ENCODE measurements around the gene HOXD10.
A peak's percentile ranks its signal among the peaks of the same experiment; 100 is the strongest.

HOXD10 gene

DNA sequence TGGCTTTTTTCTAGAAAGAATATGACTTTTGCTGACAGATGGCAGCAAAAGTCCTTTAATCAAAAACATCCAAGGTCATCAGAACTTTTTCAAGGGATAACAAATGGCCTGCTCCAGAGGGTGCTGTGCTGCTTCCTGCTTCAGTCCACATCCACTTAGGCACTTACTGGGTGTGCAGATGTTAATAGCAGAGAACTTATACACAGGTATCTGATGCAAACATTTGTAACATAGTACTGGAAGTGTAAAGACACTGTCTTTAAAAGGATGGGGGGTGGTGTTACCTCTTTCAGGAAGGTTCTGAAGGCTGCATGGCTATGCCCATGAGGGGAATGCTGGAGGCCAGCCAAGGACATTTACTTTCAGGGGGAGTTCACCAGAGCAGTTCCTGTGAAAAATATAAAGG, 18.5 kb downstream of the HOXD10 start:
- H3K27me3 ChIP-seq (ENCODE audit: control insufficient read depth in 5 of 5, insufficient read depth in 4 of 5, low read length in 5 of 5), result peaks cover 0 to 49% (median 6%) of the 10 kb centered on the region in 5 donors
- peak overlapping the region in 1 of 5 donors; percentile 44 for H3K4me3 ChIP-seq (ENCODE audit: low read depth in 1 of 5, low read length in 5 of 5)
- H3K36me3 ChIP-seq (ENCODE audit: control insufficient read depth in 5 of 5, insufficient read depth in 5 of 5, low read length in 5 of 5), result no peaks in the 10 kb centered on the region
- peak overlapping the region; percentile 91 for H3K27ac ChIP-seq (ENCODE audit: low read depth, low read length)
- no peaks in the 10 kb centered on the region for H3K9me3 ChIP-seq (ENCODE audit: control insufficient read depth in 5 of 5, low read length in 5 of 5)
- no peak overlapping the region for H3K9ac ChIP-seq (ENCODE audit: low read length in 5 of 5)
- H3K4me1 ChIP-seq (ENCODE audit: control insufficient read depth in 5 of 5, insufficient read depth in 5 of 5, low read length in 5 of 5), result peaks cover 3 to 69% (median 62%) of the 10 kb centered on the region in 5 donors

DNA sequence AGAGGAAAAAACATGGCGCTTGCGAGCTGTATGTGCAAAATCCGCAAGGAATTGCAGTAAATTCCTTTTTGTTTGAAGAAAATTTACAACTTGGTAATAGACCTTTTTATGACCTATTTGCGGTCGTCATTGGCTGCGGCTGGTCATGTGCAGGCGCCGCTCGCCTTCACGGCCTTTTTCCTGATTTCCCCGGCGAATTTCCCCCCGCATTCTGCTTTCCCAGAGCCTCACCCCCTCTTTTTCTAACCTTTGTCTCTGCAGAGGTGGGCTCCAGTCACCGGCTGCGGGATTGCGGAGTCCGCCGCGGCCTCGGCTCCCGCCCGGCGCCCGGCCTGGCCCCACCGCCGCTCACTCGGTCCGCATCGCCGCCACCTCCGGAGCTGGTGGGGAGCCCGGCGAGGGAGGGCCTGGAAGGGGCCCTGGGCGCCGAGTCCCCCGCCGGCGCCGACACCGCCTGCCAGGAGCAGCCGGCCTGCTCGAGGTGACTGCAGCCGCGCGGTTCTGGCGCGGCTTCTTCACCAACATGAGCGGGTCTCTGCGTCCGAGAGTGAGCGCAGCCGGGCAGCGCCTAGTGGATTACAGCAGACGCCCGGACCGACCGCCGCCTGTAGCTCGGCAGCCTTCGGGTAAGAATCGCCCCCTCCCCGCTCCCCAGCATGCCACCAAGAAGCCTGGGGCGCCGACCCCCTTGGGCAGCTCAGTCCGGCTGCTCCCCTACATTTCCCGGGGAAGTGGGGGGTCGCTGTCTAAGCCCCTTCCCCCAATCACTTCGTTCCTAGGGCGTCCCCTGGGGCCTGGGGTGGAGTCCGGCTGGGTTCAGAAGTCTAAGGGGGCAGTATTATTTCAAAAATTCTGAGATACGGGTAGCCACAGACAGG, 20.0 kb downstream of the HOXD10 start:
- H3K27me3 ChIP-seq (ENCODE audit: control insufficient read depth in 5 of 5, insufficient read depth in 4 of 5, low read length in 5 of 5), result peaks cover 0 to 56% (median 5%) of the 10 kb centered on the region in 5 donors
- H3K4me3 ChIP-seq (ENCODE audit: low read depth in 1 of 5, low read length in 5 of 5), result peak overlapping the region; percentile 64 to 88 (median 80)
- peak overlapping the region; percentile 71 to 86 (median 74) for H3K9ac ChIP-seq (ENCODE audit: low read length in 5 of 5)

DNA sequence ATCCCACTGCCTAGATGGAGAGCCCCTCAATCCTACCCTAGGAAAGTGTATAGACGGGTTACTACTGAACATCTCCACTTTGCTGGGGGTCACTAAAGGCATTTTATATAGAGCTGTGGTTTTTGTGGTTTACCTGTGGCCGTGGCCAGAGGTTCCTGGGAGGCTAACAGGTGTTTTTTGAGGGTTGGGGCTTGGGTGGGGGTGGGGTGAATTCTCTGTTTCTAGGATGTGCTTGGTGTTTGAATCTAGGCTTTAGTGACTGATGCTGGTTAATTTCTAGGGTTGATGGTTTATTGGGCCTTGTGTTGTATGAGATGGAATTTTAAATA, 20.6 kb downstream of the HOXD10 start:
- peak overlapping the region; percentile 64 to 84 (median 79) for H3K4me3 ChIP-seq (ENCODE audit: low read depth in 1 of 5, low read length in 5 of 5)
- no peaks in the 10 kb centered on the region for H3K36me3 ChIP-seq (ENCODE audit: control insufficient read depth in 5 of 5, insufficient read depth in 5 of 5, low read length in 5 of 5)
- H3K4me1 ChIP-seq (ENCODE audit: control insufficient read depth in 5 of 5, insufficient read depth in 5 of 5, low read length in 5 of 5), result peaks cover 6 to 70% (median 67%) of the 10 kb centered on the region in 5 donors
- peaks cover 0 to 56% (median 5%) of the 10 kb centered on the region in 5 donors for H3K27me3 ChIP-seq (ENCODE audit: control insufficient read depth in 5 of 5, insufficient read depth in 4 of 5, low read length in 5 of 5)
- H3K9ac ChIP-seq (ENCODE audit: low read length in 5 of 5), result peak overlapping the region; percentile 71 to 86 (median 74)
- H3K9me3 ChIP-seq (ENCODE audit: control insufficient read depth in 5 of 5, low read length in 5 of 5), result no peaks in the 10 kb centered on the region
- H3K27ac ChIP-seq (ENCODE audit: low read depth, low read length), result peak overlapping the region; percentile 91

More for the DNA sequence above, 20.0 kb downstream of the HOXD10 start:
- Histone ChIP-seq H3K4me1 (ENCODE audit: control insufficient read depth in 5 of 5, insufficient read depth in 5 of 5, low read length in 5 of 5) (peaks cover 6 to 73% (median 68%) of the 10 kb centered on the region in 5 donors), H3K27ac (ENCODE audit: low read depth, low read length) (peak overlapping the region; percentile 91), H3K36me3 (ENCODE audit: control insufficient read depth in 5 of 5, insufficient read depth in 5 of 5, low read length in 5 of 5) (no peaks in the 10 kb centered on the region), H3K9me3 (ENCODE audit: control insufficient read depth in 5 of 5, low read length in 5 of 5) (no peaks in the 10 kb centered on the region)

DNA sequence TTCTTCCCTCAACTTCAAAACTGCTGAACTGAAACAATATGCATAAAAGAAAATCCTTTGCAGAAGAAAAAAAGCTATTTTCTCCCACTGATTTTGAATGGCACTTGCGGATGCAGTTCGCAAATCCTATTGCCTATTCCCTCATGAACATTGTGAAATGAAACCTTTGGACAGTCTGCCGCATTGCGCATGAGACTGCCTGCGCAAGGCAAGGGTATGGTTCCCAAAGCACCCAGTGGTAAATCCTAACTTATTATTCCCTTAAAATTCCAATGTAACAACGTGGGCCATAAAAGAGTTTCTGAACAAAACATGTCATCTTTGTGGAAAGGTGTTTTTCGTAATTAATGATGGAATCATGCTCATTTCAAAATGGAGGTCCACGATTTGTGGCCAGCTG, 21.3 kb downstream of the HOXD10 start:
- Histone ChIP-seq H3K27me3 (ENCODE audit: control insufficient read depth in 5 of 5, insufficient read depth in 4 of 5, low read length in 5 of 5) (peaks cover 0 to 57% (median 5%) of the 10 kb centered on the region in 5 donors), H3K4me1 (ENCODE audit: control insufficient read depth in 5 of 5, insufficient read depth in 5 of 5, low read length in 5 of 5) (peaks cover 6 to 71% (median 67%) of the 10 kb centered on the region in 5 donors), H3K27ac (ENCODE audit: low read depth, low read length) (peak overlapping the region; percentile 77), H3K9me3 (ENCODE audit: control insufficient read depth in 5 of 5, low read length in 5 of 5) (no peaks in the 10 kb centered on the region), H3K4me3 (ENCODE audit: low read depth in 1 of 5, low read length in 5 of 5) (peak overlapping the region in 4 of 5 donors; percentile 64 to 84 (median 80)), H3K36me3 (ENCODE audit: control insufficient read depth in 5 of 5, insufficient read depth in 5 of 5, low read length in 5 of 5) (no peaks in the 10 kb centered on the region), H3K9ac (ENCODE audit: low read length in 5 of 5) (peak overlapping the region in 3 of 5 donors; percentile 24 to 86 (median 79))

DNA sequence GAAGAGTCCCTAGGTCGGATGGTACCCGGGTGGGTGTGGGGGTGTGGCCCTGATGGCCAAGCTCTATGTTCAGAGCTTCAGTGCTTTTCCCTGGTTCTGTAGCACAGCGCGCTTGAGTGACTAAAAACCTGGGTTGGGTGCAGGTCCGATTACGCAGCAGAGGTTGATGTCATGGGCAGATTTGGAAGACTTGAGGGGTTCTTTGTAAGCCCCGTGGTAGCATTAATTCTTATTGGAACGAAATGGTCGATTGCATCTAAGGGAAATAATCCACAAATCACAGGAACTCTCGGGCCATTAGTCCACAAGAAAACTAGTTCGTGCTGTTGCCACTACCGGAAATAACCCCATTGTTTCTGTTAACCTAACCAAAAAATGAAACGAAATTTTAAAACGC, 21.9 kb downstream of the HOXD10 start:
- Histone ChIP-seq H3K4me3 (ENCODE audit: low read depth in 1 of 5, low read length in 5 of 5) (peak overlapping the region; percentile 48 to 84 (median 79)), H3K27ac (ENCODE audit: low read depth, low read length) (peak overlapping the region; percentile 77), H3K27me3 (ENCODE audit: control insufficient read depth in 5 of 5, insufficient read depth in 4 of 5, low read length in 5 of 5) (peaks cover 0 to 54% (median 5%) of the 10 kb centered on the region in 5 donors), H3K36me3 (ENCODE audit: control insufficient read depth in 5 of 5, insufficient read depth in 5 of 5, low read length in 5 of 5) (no peaks in the 10 kb centered on the region), H3K9me3 (ENCODE audit: control insufficient read depth in 5 of 5, low read length in 5 of 5) (no peaks in the 10 kb centered on the region), H3K9ac (ENCODE audit: low read length in 5 of 5) (peak overlapping the region in 3 of 5 donors; percentile 55 to 79 (median 63)), H3K4me1 (ENCODE audit: control insufficient read depth in 5 of 5, insufficient read depth in 5 of 5, low read length in 5 of 5) (peaks cover 6 to 70% (median 64%) of the 10 kb centered on the region in 5 donors)

DNA sequence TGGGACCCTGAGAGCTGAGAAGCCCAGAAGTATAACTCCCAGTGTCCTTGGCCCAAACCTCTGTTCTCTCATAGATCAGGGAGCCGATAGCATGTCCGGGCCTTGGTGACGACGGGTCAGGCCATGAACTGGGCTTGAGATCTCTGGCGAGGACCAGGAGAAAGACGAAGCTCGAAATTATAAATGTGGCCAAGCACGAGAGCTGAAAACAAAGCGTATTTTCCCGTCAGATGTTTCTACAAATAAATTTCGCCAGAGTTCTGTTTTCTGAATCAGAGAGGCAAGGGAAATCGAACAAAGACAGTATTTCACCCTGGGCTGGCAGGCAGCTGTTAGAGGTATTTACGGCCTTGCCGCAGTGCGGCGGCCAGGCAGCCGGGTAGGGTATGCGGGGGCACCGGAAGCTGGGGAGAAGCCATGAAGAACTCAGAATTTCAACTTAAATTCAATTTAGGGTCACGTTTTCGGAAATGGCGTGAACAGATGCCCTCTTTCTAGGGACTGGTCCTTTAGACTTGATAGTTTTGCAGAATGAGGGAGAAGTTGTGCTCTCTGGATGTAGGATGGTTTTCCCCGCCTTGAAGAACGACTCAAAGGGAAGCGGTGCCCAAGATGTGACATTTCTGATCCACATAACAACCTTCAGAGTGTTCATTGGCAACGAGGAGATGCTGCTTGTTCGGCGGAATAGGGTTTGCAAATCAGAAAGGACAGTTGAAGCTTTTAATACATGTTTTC, 22.5 kb downstream of the HOXD10 start:
- Histone ChIP-seq H3K4me3 (ENCODE audit: low read depth in 1 of 5, low read length in 5 of 5) (peak overlapping the region; percentile 48 to 84 (median 79)), H3K27me3 (ENCODE audit: control insufficient read depth in 5 of 5, insufficient read depth in 4 of 5, low read length in 5 of 5) (peaks cover 0 to 51% (median 5%) of the 10 kb centered on the region in 5 donors), H3K4me1 (ENCODE audit: control insufficient read depth in 5 of 5, insufficient read depth in 5 of 5, low read length in 5 of 5) (peaks cover 6 to 68% (median 64%) of the 10 kb centered on the region in 5 donors), H3K36me3 (ENCODE audit: control insufficient read depth in 5 of 5, insufficient read depth in 5 of 5, low read length in 5 of 5) (no peaks in the 10 kb centered on the region), H3K9ac (ENCODE audit: low read length in 5 of 5) (peak overlapping the region in 4 of 5 donors; percentile 32 to 79 (median 59)), H3K27ac (ENCODE audit: low read depth, low read length) (peak overlapping the region; percentile 77), H3K9me3 (ENCODE audit: control insufficient read depth in 5 of 5, low read length in 5 of 5) (no peaks in the 10 kb centered on the region)

DNA sequence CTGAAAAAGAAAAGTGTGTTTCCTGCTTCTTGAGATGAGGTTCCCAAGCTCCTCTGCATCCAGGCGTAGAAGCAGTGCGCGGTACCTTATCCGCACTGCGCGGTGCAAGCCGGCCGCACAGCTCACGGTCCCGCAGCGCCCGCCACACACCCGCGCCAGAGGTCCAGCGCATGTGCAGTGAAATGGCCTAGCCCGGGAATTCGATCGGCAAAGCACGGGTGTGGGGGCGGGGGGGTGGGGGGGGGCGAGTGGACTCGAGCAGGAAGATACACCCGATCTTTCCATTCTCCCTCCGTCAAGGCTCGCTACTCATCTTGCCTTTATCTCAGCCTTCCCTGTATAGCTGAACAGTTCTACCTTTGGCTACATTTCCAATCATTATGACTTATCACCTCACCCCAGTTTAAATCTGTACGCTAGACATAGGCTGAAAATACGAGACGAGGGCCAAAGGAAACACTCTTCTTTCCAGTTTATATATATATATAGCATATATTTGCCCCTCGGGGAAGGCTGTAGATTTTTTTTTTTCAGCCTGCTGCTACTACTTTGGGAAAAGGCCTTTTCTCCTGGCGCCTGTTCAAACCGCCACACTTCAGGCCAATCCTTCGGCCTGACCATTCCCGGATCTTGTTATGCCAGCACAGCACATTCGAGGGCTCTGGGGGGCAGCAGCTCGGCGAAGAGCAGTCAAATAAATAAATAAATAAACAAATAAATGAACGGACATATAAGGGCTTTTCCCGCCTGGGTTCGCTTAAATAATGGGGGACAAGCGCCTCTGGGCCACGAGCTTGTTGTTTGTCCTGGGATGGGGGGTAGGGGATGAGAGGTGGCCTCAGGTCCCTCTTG, 23.3 kb downstream of the HOXD10 start:
- H3K27ac ChIP-seq (ENCODE audit: low read depth, low read length), result peak overlapping the region; percentile 77
- H3K4me1 ChIP-seq (ENCODE audit: control insufficient read depth in 5 of 5, insufficient read depth in 5 of 5, low read length in 5 of 5), result peaks cover 6 to 64% (median 61%) of the 10 kb centered on the region in 5 donors
- H3K36me3 ChIP-seq (ENCODE audit: control insufficient read depth in 5 of 5, insufficient read depth in 5 of 5, low read length in 5 of 5), result no peaks in the 10 kb centered on the region
- H3K4me3 ChIP-seq (ENCODE audit: low read depth in 1 of 5, low read length in 5 of 5), result peak overlapping the region; percentile 60 to 84 (median 69)
- H3K9ac ChIP-seq (ENCODE audit: low read length in 5 of 5), result peak overlapping the region in 4 of 5 donors; percentile 16 to 79 (median 70)
- peaks cover 0 to 49% (median 5%) of the 10 kb centered on the region in 5 donors for H3K27me3 ChIP-seq (ENCODE audit: control insufficient read depth in 5 of 5, insufficient read depth in 4 of 5, low read length in 5 of 5)
- H3K9me3 ChIP-seq (ENCODE audit: control insufficient read depth in 5 of 5, low read length in 5 of 5), result no peaks in the 10 kb centered on the region

DNA sequence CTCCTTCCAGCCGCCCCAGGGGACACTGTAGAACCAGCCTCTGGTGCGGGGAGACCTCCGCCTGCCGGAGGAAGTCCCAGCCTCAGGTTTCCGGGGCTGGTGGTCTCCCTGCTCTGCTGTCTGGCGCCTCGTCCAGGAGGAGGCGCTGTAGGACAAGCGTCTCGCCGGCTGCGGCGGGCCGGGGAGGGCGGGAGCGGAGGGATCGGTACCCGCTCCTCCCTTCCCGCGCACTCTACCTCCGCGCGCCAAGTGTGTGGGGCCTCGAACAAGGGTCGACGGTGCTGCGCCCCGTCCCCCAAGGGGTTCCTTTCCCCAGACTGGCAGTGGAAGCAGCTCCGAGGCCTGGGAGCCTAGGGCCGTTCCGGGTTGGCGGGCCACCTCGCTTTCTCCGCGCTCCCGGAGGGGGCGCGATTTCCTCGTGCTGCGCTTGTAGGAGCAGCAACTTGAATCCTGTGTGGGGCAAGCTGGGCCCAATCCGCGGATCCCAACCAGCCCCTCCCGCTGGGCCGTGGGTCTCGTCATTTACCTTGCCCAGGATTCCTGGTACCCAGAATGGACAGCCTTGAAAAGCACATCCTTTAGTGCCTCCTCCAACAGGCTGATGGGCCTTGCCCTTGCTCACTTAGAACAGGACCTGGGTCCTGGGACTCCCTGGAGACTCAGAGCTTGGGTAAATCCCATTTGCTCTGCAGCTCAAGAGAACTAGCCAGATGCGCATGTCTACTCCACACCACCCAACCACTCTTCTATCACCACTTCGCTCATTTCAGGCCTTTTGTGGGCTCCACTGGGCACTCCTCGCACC, 24.1 kb downstream of the HOXD10 start:
- peaks cover 5 to 57% (median 52%) of the 10 kb centered on the region in 5 donors for H3K4me1 ChIP-seq (ENCODE audit: control insufficient read depth in 5 of 5, insufficient read depth in 5 of 5, low read length in 5 of 5)

More for the DNA sequence above, 24.1 kb downstream of the HOXD10 start:
- H3K27ac ChIP-seq (ENCODE audit: low read depth, low read length), result peak overlapping the region; percentile 72
- H3K27me3 ChIP-seq (ENCODE audit: control insufficient read depth in 5 of 5, insufficient read depth in 4 of 5, low read length in 5 of 5), result peaks cover 0 to 43% (median 5%) of the 10 kb centered on the region in 5 donors
- no peaks in the 10 kb centered on the region for H3K36me3 ChIP-seq (ENCODE audit: control insufficient read depth in 5 of 5, insufficient read depth in 5 of 5, low read length in 5 of 5)
- H3K4me3 ChIP-seq (ENCODE audit: low read depth in 1 of 5, low read length in 5 of 5), result peak overlapping the region; percentile 60 to 77 (median 69)
- peak overlapping the region in 4 of 5 donors; percentile 16 to 75 (median 64) for H3K9ac ChIP-seq (ENCODE audit: low read length in 5 of 5)
- H3K9me3 ChIP-seq (ENCODE audit: control insufficient read depth in 5 of 5, low read length in 5 of 5), result no peaks in the 10 kb centered on the region
